Panc1 (cell line): ENCODE measurements around the gene FHIT. TPM values are rescaled to one million over a fixed set of nuclear protein-coding genes. Genes with fewer than 3 reads are reported as not detected.

Experiments
- ATAC-seq: fragments of 200-7000 bp; cut with Tn5 transposase; 2 replicates; pipeline ENCODE4 v1.9.1; 2020; ENCODE audit warnings: mild to moderate bottlenecking, moderate library complexity
- BruUV-seq: library from RNA; stranded (reverse); fragments of 400-500 nt; replicated peaks from 2 replicates; lab custom pipeline; 2021; lab: Mats Ljungman, UMichigan
- CTCF ChIA-PET: fragments of 300-600 bp; sonication (Branson Sonifier 250); formaldehyde crosslinking; loops from one replicate; lab custom pipeline; 2022; ENCODE audit warnings: antibody characterized with exemption; lab: Charles Lee
- POLR2A ChIA-PET: fragments of 300-600 bp; sonication (Branson Sonifier 250); formaldehyde crosslinking; loops from one replicate; lab custom pipeline; 2022; ENCODE audit warnings: antibody characterized with exemption; lab: Charles Lee
- DNase-seq: peaks from one replicate; pipeline ENCODE4 v3.0.0-alpha.2; 2010; ENCODE audit warnings: low read depth, low spot score
- H3K27ac ChIP-seq: 2 replicates; pipeline ENCODE4 v1.5.1; 2011; ENCODE audit warnings: mild to moderate bottlenecking, low read length, inconsistent platforms
- H3K27me3 ChIP-seq: fragments of 200-500 bp; sonication (Bioruptor generic); 2 replicates; pipeline ENCODE4 v1.6.0; 2014; ENCODE audit warnings: low read length, inconsistent platforms; ENCODE audit not compliant: control insufficient read depth, insufficient read depth
- H3K36me3 ChIP-seq: fragments of 200-500 bp; sonication (Bioruptor generic); 2 replicates; pipeline ENCODE4 v1.5.1; 2014; ENCODE audit warnings: inconsistent platforms, mild to moderate bottlenecking, low read length, moderate library complexity; ENCODE audit not compliant: control insufficient read depth, insufficient read depth
- H3K4me1 ChIP-seq: 2 replicates; pipeline ENCODE4 v1.5.1; 2011; ENCODE audit warnings: inconsistent platforms, mild to moderate bottlenecking, low read length, moderate library complexity; ENCODE audit not compliant: control insufficient read depth, insufficient read depth
- H3K4me3 ChIP-seq, 2 experiments: 2 replicates each; pipeline ENCODE4 v1.5.1; 2011 to 2012; ENCODE audit warnings: low read depth in 2 of 2, low read length in 2 of 2, mild to moderate bottlenecking in 2 of 2, inconsistent platforms in 1 of 2, moderate library complexity in 1 of 2
- H3K9me3 ChIP-seq: fragments of 200-500 bp; sonication (Bioruptor generic); 2 replicates; pipeline ENCODE4 v1.5.1; 2014; ENCODE audit warnings: low read depth, mild to moderate bottlenecking, inconsistent platforms, low read length, moderate library complexity; ENCODE audit not compliant: control insufficient read depth, insufficient read depth
- POLR2AphosphoS5 ChIP-seq: IDR thresholded peaks from 2 replicates; pipeline ENCODE4 v1.6.1; 2012; ENCODE audit warnings: mild to moderate bottlenecking, low read depth, low read length, moderate library complexity
- SIN3A ChIP-seq: IDR thresholded peaks from 2 replicates; pipeline ENCODE4 v1.6.1; 2012; ENCODE audit warnings: low read depth, mild to moderate bottlenecking, low read length, moderate library complexity, borderline replicate concordance; ENCODE audit not compliant: insufficient read depth
- TCF7L2 ChIP-seq: IDR thresholded peaks from 2 replicates; pipeline ENCODE4 v1.6.1; 2011; ENCODE audit warnings: mild to moderate bottlenecking, low read depth, low read length, inconsistent platforms
- in situ Hi-C: cut with HindIII; loops from 2 replicates; pipeline ENCODE4 v1.10.0; 2016; ENCODE audit warnings: low sequenced_read_pairs, low pct_unique_long_range_greater_than_20kb
- intact Hi-C: fragments of 100-400 bp; cut with micrococcal nuclease; formaldehyde crosslinking; loops from one replicate; pipeline ENCODE4 v1.10.0; 2022; ENCODE audit not compliant: unreplicated experiment
- total RNA-seq: library from RNA; stranded (reverse); gene quantifications from one replicate; pipeline ENCODE4 v1.2.1, GENCODE V29; 2021; ENCODE audit not compliant: unreplicated experiment
- TF ChIP-seq, protein P1 (sequence below): fragments of 450-650 bp; IDR thresholded peaks from 2 replicates; pipeline ENCODE4 v1.5.1; 2017; ENCODE audit warnings: mild to moderate bottlenecking
- TF ChIP-seq, protein P2 (sequence below), 2 experiments: IDR thresholded peaks; 2 replicates each; pipeline ENCODE4 v1.6.1; 2011 to 2012; ENCODE audit warnings: low read depth in 2 of 2, control low read depth in 1 of 2, low read length in 1 of 2, mild to moderate bottlenecking in 1 of 2, moderate library complexity in 1 of 2; ENCODE audit not compliant: insufficient read depth in 1 of 2

Gene FHIT
- total RNA-seq, 1 experiment from 2014 or later, result 2.2 TPM

DNA sequence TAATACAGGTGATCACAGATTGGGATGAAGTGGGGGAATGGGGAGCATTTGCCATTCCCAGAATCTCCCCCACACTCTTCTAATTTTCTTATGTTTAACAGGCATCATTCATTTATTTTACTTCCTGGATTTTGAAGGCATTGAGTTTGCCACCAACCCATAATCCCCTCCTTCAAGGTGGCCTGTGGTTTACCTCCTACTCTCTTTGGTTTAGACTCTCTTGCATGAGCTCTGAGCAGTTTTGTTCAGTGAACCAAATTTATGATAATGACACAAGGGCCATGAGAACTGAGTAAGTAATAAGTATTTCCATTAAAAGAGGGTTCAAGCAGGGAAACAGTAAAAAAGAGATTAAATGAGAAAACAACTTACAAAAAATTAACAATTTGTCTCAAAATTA lies 1498.3 kb downstream of the FHIT start:
- Histone ChIP-seq H3K27ac (no peak overlapping the region), H3K4me1 (no peaks in the 10 kb centered on the region), H3K4me3 (no peak overlapping the region), H3K36me3 (no peaks in the 10 kb centered on the region), H3K27me3 (no peaks in the 10 kb centered on the region), H3K9me3 (no peaks in the 10 kb centered on the region)
- TF ChIP-seq, protein P1, sequence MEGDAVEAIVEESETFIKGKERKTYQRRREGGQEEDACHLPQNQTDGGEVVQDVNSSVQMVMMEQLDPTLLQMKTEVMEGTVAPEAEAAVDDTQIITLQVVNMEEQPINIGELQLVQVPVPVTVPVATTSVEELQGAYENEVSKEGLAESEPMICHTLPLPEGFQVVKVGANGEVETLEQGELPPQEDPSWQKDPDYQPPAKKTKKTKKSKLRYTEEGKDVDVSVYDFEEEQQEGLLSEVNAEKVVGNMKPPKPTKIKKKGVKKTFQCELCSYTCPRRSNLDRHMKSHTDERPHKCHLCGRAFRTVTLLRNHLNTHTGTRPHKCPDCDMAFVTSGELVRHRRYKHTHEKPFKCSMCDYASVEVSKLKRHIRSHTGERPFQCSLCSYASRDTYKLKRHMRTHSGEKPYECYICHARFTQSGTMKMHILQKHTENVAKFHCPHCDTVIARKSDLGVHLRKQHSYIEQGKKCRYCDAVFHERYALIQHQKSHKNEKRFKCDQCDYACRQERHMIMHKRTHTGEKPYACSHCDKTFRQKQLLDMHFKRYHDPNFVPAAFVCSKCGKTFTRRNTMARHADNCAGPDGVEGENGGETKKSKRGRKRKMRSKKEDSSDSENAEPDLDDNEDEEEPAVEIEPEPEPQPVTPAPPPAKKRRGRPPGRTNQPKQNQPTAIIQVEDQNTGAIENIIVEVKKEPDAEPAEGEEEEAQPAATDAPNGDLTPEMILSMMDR, result no peak
- ATAC-seq (no peak), DNase-seq (no peak)
- CTCF ChIA-PET, result no interaction called here
- no TSS peak for BruUV-seq
- POLR2A ChIA-PET, result no interaction called here
- intact Hi-C loops (no loop called here), in situ Hi-C loops (no loop called here)

DNA sequence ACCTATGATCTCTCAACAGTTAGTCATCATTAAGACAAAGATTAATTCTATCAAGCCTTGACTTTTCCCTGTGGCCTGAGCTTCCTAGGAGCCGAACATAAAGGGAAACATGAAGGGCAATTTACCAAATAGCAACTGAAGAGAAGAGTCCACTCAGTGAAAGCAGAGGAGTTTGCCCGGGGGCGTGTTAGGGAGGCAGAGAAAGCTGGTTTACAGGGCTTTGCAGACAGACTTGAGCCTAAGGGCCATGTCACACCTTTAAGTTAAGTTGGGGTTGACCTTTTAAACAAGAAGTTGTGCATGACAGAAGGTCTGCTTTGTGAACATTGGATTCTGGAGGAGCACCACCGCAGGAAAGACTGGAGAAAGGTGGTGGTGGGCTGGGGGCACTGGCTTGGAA lies 1499.6 kb downstream of the FHIT start:
- ChIA-PET POLR2A (no interaction called here), CTCF (no interaction called here)
- in situ Hi-C loops, result no loop called here
- no peak for DNase-seq
- H3K4me1 ChIP-seq, result no peaks in the 10 kb centered on the region
- H3K27ac ChIP-seq, result no peak overlapping the region
- H3K9me3 ChIP-seq, result no peaks in the 10 kb centered on the region
- no peaks in the 10 kb centered on the region for H3K36me3 ChIP-seq
- BruUV-seq, result no TSS peak
- intact Hi-C loops, result no loop called here
- ATAC-seq, result no peak
- H3K4me3 ChIP-seq, result no peak overlapping the region
- no peaks in the 10 kb centered on the region for H3K27me3 ChIP-seq
- no peak for TF ChIP-seq POLR2AphosphoS5

DNA sequence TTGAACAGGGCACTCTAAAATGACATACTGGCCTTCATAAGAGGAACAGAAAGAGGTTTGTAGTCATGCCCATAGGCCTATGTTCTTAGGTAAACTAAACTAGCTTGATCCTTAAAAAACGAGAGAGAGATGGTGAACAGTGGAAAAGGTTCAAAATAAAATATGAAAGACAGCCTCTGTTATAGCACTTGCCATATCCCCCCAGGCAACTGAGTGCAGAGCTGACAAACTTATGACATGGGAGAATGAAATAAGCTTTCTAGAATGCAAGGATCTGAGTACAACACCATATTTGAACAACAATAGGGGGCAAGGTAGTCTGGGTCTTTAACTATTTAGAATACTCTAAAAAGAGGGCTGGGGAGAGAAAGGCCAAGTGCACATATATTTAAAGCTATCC lies 1500.9 kb downstream of the FHIT start:
- TF ChIP-seq, protein P1, result no peak
- TF ChIP-seq TCF7L2 (no peak), SIN3A (no peak), POLR2AphosphoS5 (no peak)
- TF ChIP-seq, protein P2, sequence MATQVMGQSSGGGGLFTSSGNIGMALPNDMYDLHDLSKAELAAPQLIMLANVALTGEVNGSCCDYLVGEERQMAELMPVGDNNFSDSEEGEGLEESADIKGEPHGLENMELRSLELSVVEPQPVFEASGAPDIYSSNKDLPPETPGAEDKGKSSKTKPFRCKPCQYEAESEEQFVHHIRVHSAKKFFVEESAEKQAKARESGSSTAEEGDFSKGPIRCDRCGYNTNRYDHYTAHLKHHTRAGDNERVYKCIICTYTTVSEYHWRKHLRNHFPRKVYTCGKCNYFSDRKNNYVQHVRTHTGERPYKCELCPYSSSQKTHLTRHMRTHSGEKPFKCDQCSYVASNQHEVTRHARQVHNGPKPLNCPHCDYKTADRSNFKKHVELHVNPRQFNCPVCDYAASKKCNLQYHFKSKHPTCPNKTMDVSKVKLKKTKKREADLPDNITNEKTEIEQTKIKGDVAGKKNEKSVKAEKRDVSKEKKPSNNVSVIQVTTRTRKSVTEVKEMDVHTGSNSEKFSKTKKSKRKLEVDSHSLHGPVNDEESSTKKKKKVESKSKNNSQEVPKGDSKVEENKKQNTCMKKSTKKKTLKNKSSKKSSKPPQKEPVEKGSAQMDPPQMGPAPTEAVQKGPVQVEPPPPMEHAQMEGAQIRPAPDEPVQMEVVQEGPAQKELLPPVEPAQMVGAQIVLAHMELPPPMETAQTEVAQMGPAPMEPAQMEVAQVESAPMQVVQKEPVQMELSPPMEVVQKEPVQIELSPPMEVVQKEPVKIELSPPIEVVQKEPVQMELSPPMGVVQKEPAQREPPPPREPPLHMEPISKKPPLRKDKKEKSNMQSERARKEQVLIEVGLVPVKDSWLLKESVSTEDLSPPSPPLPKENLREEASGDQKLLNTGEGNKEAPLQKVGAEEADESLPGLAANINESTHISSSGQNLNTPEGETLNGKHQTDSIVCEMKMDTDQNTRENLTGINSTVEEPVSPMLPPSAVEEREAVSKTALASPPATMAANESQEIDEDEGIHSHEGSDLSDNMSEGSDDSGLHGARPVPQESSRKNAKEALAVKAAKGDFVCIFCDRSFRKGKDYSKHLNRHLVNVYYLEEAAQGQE (IDR thresholded peaks at IDR 0.05; ENCODE audit: insufficient read depth in 1 of 2, low read depth in 2 of 2, low read length in 1 of 2), result no peak
- in situ Hi-C loops (no loop called here), intact Hi-C loops (no loop called here)
- Histone ChIP-seq H3K36me3 (no peaks in the 10 kb centered on the region), H3K27ac (no peak overlapping the region), H3K9me3 (no peaks in the 10 kb centered on the region), H3K4me3 (no peak overlapping the region), H3K4me1 (no peaks in the 10 kb centered on the region), H3K27me3 (no peaks in the 10 kb centered on the region)
- CTCF ChIA-PET, result no interaction called here
- ATAC-seq (no peak), DNase-seq (no peak)
- POLR2A ChIA-PET, result no interaction called here
- BruUV-seq, result no TSS peak
